B cell (primary cell): Measurements from ENCODE around the gene ZNF516. TPM values are rescaled to one million over a fixed set of nuclear protein-coding genes. Genes with fewer than 3 reads are reported as not detected.

Experiments used
- ATAC-seq: fragments of 200-7000 bp; cut with Tn5 transposase; one replicate; pipeline ENCODE4 v1.10.0; 2021; ENCODE audit warnings: low read depth, mild to moderate bottlenecking, moderate number of reproducible peaks, moderate library complexity
- CTCF ChIA-PET: fragments of 350-600 bp; sonication (Branson Sonifier 250); formaldehyde crosslinking; loops from one replicate; lab custom pipeline; 2021; ENCODE audit warnings: antibody characterized with exemption, inconsistent platforms; lab: Charles Lee
- POLR2A ChIA-PET: fragments of 350-600 bp; sonication (Branson Sonifier 250); formaldehyde crosslinking; loops from one replicate; lab custom pipeline; 2021; ENCODE audit warnings: antibody characterized with exemption; lab: Charles Lee
- DNase-seq: peaks from one replicate; pipeline ENCODE4 v3.0.0; 2013
- H2AFZ ChIP-seq: 2 replicates; pipeline ENCODE4 v1.6.1; 2012; ENCODE audit warnings: mild to moderate bottlenecking, low read depth, low read length; ENCODE audit not compliant: insufficient read depth, poor library complexity, severe bottlenecking
- H3K27ac ChIP-seq, 2 donors: 1 replicate in 1 of 2; 2 replicates in 1 of 2; pipeline ENCODE4 v1.5.1; 2012 to 2013; ENCODE audit warnings: low read length in 2 of 2, mild to moderate bottlenecking in 2 of 2, moderate library complexity in 1 of 2
- H3K27me3 ChIP-seq, 4 experiments: fragments of 200-600 bp in 1 of 4; sonication (generic) in 1 of 4; replicated peaks in 1 of 4; 1 replicate in 2 of 4; 2 replicates in 2 of 4; pipeline versions ENCODE4 v1.6.1 to v1.7.0; 2013 to 2016; ENCODE audit warnings: low read length in 3 of 4, mild to moderate bottlenecking in 2 of 4, mixed read lengths in 1 of 4, moderate library complexity in 1 of 4; ENCODE audit not compliant: insufficient read depth in 4 of 4, control insufficient read depth in 3 of 4; ENCODE audit errors: control extremely low read depth in 1 of 4
- H3K36me3 ChIP-seq, 2 experiments: replicated peaks in 1 of 2; 1 replicate in 1 of 2; 2 replicates in 1 of 2; pipeline versions ENCODE4 v1.6.1 to v1.7.1; 2013; ENCODE audit warnings: low read length in 1 of 2; ENCODE audit not compliant: insufficient read depth in 2 of 2, control insufficient read depth in 1 of 2; ENCODE audit errors: control extremely low read depth in 1 of 2, extremely low read depth in 1 of 2
- H3K4me1 ChIP-seq, 2 donors: fragments of 200-600 bp in 1 of 2; sonication (generic) in 1 of 2; 1 replicate in 1 of 2; 2 replicates in 1 of 2; pipeline versions ENCODE4 v1.5.1 to v1.6.1; 2013 to 2017; ENCODE audit warnings: low read length in 2 of 2; ENCODE audit not compliant: control insufficient read depth in 2 of 2, insufficient read depth in 2 of 2
- H3K4me2 ChIP-seq: replicated peaks from 2 replicates; pipeline ENCODE3; 2012; ENCODE audit warnings: mild to moderate bottlenecking, low read depth, low read length; ENCODE audit not compliant: poor library complexity, severe bottlenecking
- H3K4me3 ChIP-seq, 5 experiments: fragments of 200-600 bp in 1 of 5; sonication (generic) in 1 of 5; 1 replicate in 3 of 5; 2 replicates in 2 of 5; pipeline versions ENCODE4 v1.5.1 to v1.7.0; 2011 to 2016; ENCODE audit warnings: low read length in 4 of 5, mild to moderate bottlenecking in 4 of 5, low read depth in 2 of 5, control low read depth in 1 of 5, moderate library complexity in 1 of 5; ENCODE audit not compliant: insufficient read depth in 1 of 5; ENCODE audit errors: control extremely low read depth in 1 of 5, extremely low read depth in 1 of 5
- H3K79me2 ChIP-seq: fragments of 200-600 bp; sonication (generic); one replicate; pipeline ENCODE4 v1.6.0; 2016; ENCODE audit warnings: low read length; ENCODE audit not compliant: control insufficient read depth, insufficient read depth
- H3K9ac ChIP-seq: fragments of 200-600 bp; sonication (generic); 2 replicates; pipeline ENCODE4 v1.6.1; 2017; ENCODE audit warnings: mild to moderate bottlenecking, low read length, moderate library complexity
- H3K9me3 ChIP-seq, 3 donors: one replicate each; pipeline versions ENCODE4 v1.6.1 to v1.7.1; 2013; ENCODE audit warnings: low read length in 2 of 3; ENCODE audit not compliant: control insufficient read depth in 2 of 3, insufficient read depth in 1 of 3; ENCODE audit errors: control extremely low read depth in 1 of 3
- H4K20me1 ChIP-seq: 2 replicates; pipeline ENCODE4 v1.6.0; 2012; ENCODE audit warnings: mild to moderate bottlenecking, low read length; ENCODE audit not compliant: insufficient read depth, control insufficient read depth, poor library complexity, severe bottlenecking
- H3K27ac Mint-ChIP-seq: one replicate; pipeline ENCODE4 v1.8.0; 2021; ENCODE audit warnings: mixed read lengths
- H3K27me3 Mint-ChIP-seq: one replicate; pipeline ENCODE4 v1.8.0; 2021; ENCODE audit warnings: mixed read lengths
- H3K4me1 Mint-ChIP-seq: one replicate; pipeline ENCODE4 v1.8.0; 2021; ENCODE audit warnings: mixed read lengths
- H3K4me3 Mint-ChIP-seq: one replicate; pipeline ENCODE4 v1.8.0; 2021; ENCODE audit warnings: mixed read lengths
- H3K9me3 Mint-ChIP-seq: one replicate; pipeline ENCODE4 v1.8.0; 2022; ENCODE audit warnings: mixed read lengths; ENCODE audit not compliant: insufficient read depth
- CTCF ChIP-seq: fragments of 200-600 bp; IDR thresholded peaks from one replicate; pipeline ENCODE4 v1.8.0; 2022; ENCODE audit warnings: antibody characterized with exemption, mild to moderate bottlenecking
- EZH2 ChIP-seq: IDR thresholded peaks from 2 replicates; pipeline ENCODE4 v1.6.1; 2012; ENCODE audit warnings: borderline replicate concordance, low read depth, mild to moderate bottlenecking, moderate library complexity, low read length; ENCODE audit not compliant: insufficient read depth, poor library complexity, severe bottlenecking
- WGBS: methylation state at CpG from one replicate; pipeline ENCODE4 v1.1.5; 2013; ENCODE audit warnings: missing lambda C conversion rate; ENCODE audit not compliant: insufficient coverage; 5-methylcytosine and 5-hydroxymethylcytosine counted together
- intact Hi-C: fragments of 100-400 bp; cut with micrococcal nuclease; formaldehyde crosslinking; loops from one replicate; pipeline ENCODE4 v1.10.0; 2022
- polyA plus RNA-seq: library from polyadenylated mRNA; depleted of rRNA; stranded (reverse); fragments of >200 nt; gene quantifications from 2 replicates; pipeline ENCODE4 v1.2.3, GENCODE V29; 2012
- total RNA-seq, 2 donors: library from RNA; stranded (reverse); fragments of 120-200 nt in 1 of 2; gene quantifications; 1 replicate in 1 of 2; 2 replicates in 1 of 2; pipeline versions ENCODE4 v1.2.3 to v1.2.4, GENCODE V29; 2013 to 2022

ZNF516 gene
- total and polyA plus RNA-seq, 2 donors (not counting 1 experiment from before 2014, with no cell fraction given), result 6.7 to 27.1 TPM

GRCh38 chr18:76354348-76354747 lies 140.7 kb downstream of the ZNF516 start:
- H3K27me3 Mint-ChIP-seq, result no peaks in the 10 kb centered on the region
- Histone ChIP-seq H3K27me3 (no peaks in the 10 kb centered on the region), H3K4me3 (no peak overlapping the region), H3K27ac (no peak overlapping the region), H2AFZ (no peak overlapping the region), H3K9ac (no peak overlapping the region), H3K79me2 (no peaks in the 10 kb centered on the region), H3K9me3 (peaks cover 0 to 9% (median 0%) of the 10 kb centered on the region in 3 donors), H3K36me3 (peaks cover 0 to 11% of the 10 kb centered on the region in 2 experiments), H4K20me1 (no peaks in the 10 kb centered on the region), H3K4me1 (peaks cover 0 to under 1% of the 10 kb centered on the region in 2 donors), H3K4me2 (no peak overlapping the region)
- no peak overlapping the region for H3K4me3 Mint-ChIP-seq
- ATAC-seq (no peak), DNase-seq (no peak)
- intact Hi-C loops, result no loop called here
- WGBS, result 63% methylated on average over 1 of the region's 1 CpG
- no peak overlapping the region for H3K27ac Mint-ChIP-seq
- TF ChIP-seq CTCF, result no peak
- TF ChIP-seq EZH2, result no peak
- POLR2A ChIA-PET, result no interaction called here
- peaks cover 5% of the 10 kb centered on the region for H3K9me3 Mint-ChIP-seq
- H3K4me1 Mint-ChIP-seq, result no peaks in the 10 kb centered on the region
- CTCF ChIA-PET, result no interaction called here

GRCh38 chr18:76353500-76353899 lies 141.5 kb downstream of the ZNF516 start:
- Histone ChIP-seq H3K4me2 (no peak overlapping the region), H3K9me3 (peaks cover 0 to 14% (median 0%) of the 10 kb centered on the region in 3 donors), H4K20me1 (no peaks in the 10 kb centered on the region), H2AFZ (no peak overlapping the region), H3K36me3 (peaks cover 0 to 6% of the 10 kb centered on the region in 2 experiments), H3K27ac (no peak overlapping the region), H3K4me1 (peaks cover 6% of the 10 kb centered on the region in 2 donors), H3K27me3 (no peaks in the 10 kb centered on the region), H3K9ac (no peak overlapping the region), H3K79me2 (no peaks in the 10 kb centered on the region), H3K4me3 (no peak overlapping the region)
- Mint-ChIP-seq H3K4me3 (no peak overlapping the region), H3K4me1 (peaks cover 4% of the 10 kb centered on the region), H3K27me3 (no peaks in the 10 kb centered on the region), H3K9me3 (peaks cover 5% of the 10 kb centered on the region), H3K27ac (no peak overlapping the region)
- ChIA-PET CTCF (no interaction called here), POLR2A (no interaction called here)
- DNase-seq (no peak), ATAC-seq (no peak)
- WGBS, result 100% methylated on average over 1 of the region's 3 CpGs
- no peak for TF ChIP-seq CTCF
- TF ChIP-seq EZH2, result no peak
- intact Hi-C loops, result no loop called here
